ENCODE data around the gene ICAM4. TPM values are rescaled to one million over a fixed set of nuclear protein-coding genes. Genes with fewer than 3 reads are reported as not detected.

Gene ICAM4
- total RNA-seq, 6 experiments from 2014 or later: 0.19 to 1.0 (median 0.74) TPM

DNA sequence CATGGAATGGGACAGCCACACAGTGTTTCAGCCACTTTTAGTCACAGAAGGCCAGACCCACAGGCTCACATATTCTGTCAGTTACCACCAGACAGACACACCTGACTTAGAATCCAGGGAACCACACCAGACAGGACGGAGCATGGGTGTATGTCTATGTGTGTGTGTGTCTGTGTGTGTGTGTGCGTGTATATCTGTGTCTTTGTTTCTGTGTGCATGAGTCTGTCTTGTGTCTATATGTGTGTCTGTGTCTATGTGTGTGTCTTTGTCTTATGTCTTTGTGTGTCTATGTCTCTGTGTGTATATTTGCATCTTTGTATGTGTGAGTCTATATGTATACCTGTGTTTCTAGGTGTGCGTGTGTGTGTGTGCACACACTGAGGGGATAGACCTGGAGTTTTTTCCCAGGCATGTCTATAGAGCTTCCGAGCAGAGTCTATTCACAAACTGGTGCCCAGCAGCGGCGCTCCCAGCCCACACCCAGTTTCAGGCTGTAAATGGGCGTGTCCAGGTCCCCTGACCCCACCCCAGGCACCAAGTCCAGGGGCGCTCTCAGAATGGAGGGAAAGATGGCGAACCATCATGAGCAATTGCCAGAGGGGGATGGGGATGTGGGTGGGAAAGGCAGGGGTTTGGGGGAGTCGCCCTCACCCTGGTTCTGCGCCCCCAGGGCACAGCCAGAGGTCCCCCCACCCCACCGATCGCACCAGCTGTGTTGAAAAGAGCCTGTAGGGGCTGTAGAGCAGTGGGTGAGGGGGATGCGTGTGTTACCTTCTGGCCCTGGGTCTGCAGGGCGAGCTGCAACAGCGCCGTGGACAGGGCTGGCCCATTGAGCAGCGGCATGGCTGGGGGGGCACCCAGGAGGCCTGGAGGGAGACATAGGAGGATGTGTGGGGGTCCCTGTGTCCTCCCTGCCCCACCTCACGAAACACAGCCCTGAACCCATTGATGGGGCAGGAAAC is 35.4 kb downstream of the ICAM4 start:
- no peaks in the 10 kb centered on the region for H3K4me1 Mint-ChIP-seq (ENCODE audit: low read depth)
- no peak overlapping the region for H3K27ac Mint-ChIP-seq
- H3K9me3 Mint-ChIP-seq: no peaks in the 10 kb centered on the region
- no peak for TF ChIP-seq CTCF (IDR thresholded peaks at IDR 0.05)
- H3K36me3 Mint-ChIP-seq (ENCODE audit: low read depth): peaks cover 13% of the 10 kb centered on the region; the same call in 1 of the 2 replicates
- DNase-seq: no peak
- no peaks in the 10 kb centered on the region; the same call in 1 of the 2 replicates for H3K27me3 Mint-ChIP-seq (ENCODE audit: insufficient read depth)
- no peak overlapping the region for H3K4me3 Mint-ChIP-seq

- Mint-ChIP-seq H3K27ac (no peak overlapping the region), H3K36me3 (ENCODE audit: low read depth) (peaks cover 12% of the 10 kb centered on the region; the same call in 1 of the 2 replicates), H3K4me1 (ENCODE audit: low read depth) (no peaks in the 10 kb centered on the region), H3K4me3 (no peak overlapping the region), H3K27me3 (ENCODE audit: insufficient read depth) (no peaks in the 10 kb centered on the region; the same call in none of the 2 replicates), H3K9me3 (no peaks in the 10 kb centered on the region)
- DNase-seq: no peak
- no peak for TF ChIP-seq CTCF (IDR thresholded peaks at IDR 0.05)
These were observed 39.0 kb downstream of the ICAM4 start for GRCh38 chr19:10325732-10326131.

DNA sequence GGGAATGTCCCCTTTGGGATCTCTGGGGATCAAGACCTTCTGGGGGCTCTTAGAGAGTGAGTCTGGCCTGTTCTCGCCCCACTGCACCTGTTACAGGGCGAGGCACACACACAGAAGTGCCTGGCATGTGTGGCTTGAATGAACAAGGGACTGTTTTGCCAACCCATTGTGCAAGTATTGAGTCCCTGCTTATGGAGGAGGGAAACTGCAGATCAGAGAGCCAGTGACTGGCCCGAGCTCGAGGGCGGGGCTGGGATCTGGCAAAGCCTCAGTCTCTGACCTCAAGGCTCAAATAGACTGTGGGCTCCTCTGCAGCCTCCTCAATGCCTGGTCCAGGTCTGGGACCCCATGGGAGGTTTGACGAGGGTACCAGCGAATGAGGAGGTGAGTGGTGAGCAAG is 41.0 kb downstream of the ICAM4 start:
- H3K27me3 Mint-ChIP-seq (ENCODE audit: insufficient read depth): no peaks in the 10 kb centered on the region; the same call in none of the 2 replicates
- no peak overlapping the region for H3K4me3 Mint-ChIP-seq
- peaks cover 13% of the 10 kb centered on the region; the same call in 1 of the 2 replicates for H3K36me3 Mint-ChIP-seq (ENCODE audit: low read depth)
- H3K9me3 Mint-ChIP-seq: no peaks in the 10 kb centered on the region
- TF ChIP-seq CTCF (IDR thresholded peaks at IDR 0.05): no peak
- H3K4me1 Mint-ChIP-seq (ENCODE audit: low read depth): peaks cover 10% of the 10 kb centered on the region
- DNase-seq: no peak
- H3K27ac Mint-ChIP-seq: no peak overlapping the region

DNA sequence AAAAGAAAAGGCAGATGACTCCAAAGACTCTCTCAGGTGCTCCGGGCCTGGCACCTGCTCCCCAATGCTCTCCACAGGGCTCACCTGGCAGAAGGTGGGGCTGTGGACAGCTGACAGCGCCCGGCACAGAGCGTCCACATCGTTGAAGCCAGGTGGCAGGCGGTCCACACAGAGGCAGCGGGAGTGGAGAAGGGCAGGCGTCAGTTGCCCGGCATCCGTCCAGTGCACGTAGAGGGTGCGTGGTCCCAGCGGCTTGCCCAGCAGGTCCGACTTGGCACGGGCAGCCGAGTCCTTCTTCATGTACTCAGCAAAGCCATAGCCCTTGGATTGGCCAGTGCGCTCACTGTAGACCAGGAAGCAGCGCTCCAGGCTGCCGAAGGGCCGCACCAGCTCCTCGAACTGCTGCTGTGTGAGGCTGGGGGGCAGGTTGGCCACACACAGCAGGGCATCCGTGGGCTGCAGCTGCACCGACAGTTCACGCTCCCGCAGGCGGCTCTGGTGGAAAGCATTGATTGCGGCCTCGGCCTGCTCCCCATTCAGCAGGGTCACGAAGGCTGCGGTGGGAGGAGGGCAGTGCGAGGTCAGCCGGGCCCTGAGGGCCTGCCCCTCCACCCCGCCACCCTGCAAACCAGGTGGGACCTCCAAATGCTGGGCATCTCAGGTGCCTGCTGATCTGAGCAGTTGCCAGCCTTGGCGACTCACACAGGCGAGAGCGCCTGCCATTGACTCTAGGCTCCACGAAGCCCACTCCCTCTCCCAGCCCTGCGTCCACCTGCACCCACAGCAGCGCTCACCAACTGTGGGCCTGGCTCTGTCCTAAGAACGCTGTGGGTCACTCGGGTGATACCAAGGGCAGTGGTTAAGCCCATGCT is 42.0 kb downstream of the ICAM4 start:
- no peak for TF ChIP-seq CTCF (IDR thresholded peaks at IDR 0.05)
- no peak for DNase-seq
- Mint-ChIP-seq H3K27ac (no peak overlapping the region), H3K36me3 (ENCODE audit: low read depth) (peaks cover 16% of the 10 kb centered on the region; the same call in 1 of the 2 replicates), H3K9me3 (no peaks in the 10 kb centered on the region), H3K4me1 (ENCODE audit: low read depth) (peaks cover 11% of the 10 kb centered on the region), H3K27me3 (ENCODE audit: insufficient read depth) (no peaks in the 10 kb centered on the region; the same call in none of the 2 replicates), H3K4me3 (no peak overlapping the region)

DNA sequence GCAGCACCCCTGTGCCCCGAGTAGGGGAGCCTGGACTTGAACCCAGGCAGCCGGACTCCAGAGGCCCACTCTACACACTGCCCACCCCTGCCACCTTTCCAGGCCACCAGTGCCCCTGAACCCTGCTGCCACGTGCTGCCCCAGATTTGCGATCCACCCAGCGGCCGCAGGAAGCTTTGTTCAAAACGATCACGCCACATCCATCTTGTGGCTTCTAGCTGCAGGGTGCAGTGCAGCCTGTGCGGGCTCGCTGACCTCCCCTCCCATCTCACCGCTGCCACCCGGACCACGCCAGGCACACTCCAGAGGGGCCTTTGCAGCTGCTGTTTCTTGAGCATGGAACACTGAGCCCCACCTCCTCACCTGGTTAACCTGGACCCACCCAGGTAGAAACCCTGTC is 42.8 kb downstream of the ICAM4 start:
- no peak for DNase-seq
- Mint-ChIP-seq H3K9me3 (no peaks in the 10 kb centered on the region), H3K36me3 (ENCODE audit: low read depth) (peaks cover 16% of the 10 kb centered on the region; the same call in 1 of the 2 replicates), H3K27ac (no peak overlapping the region), H3K4me1 (ENCODE audit: low read depth) (peaks cover 17% of the 10 kb centered on the region), H3K4me3 (no peak overlapping the region), H3K27me3 (ENCODE audit: insufficient read depth) (no peaks in the 10 kb centered on the region; the same call in none of the 2 replicates)
- no peak for TF ChIP-seq CTCF (IDR thresholded peaks at IDR 0.05)
